K562 (cell line): Measurements from ENCODE around the gene SLC15A1.

ENCODE experiments used
- CREB1 ChIP-seq, 2 experiments: sonication (generic) in 1 of 2; formaldehyde crosslinking in 1 of 2; IDR thresholded peaks; 2 replicates each; pipeline versions ENCODE4 v1.6.1 to v1.8.0; 2012 to 2022; ENCODE audit warnings: inconsistent platforms in 1 of 2, mild to moderate bottlenecking in 1 of 2, missing genetic modification reagents in 1 of 2, moderate library complexity in 1 of 2
- E2F5 ChIP-seq: sonication (generic); formaldehyde crosslinking; IDR thresholded peaks from 2 replicates; pipeline ENCODE4 v1.8.0; 2022; ENCODE audit warnings: mild to moderate bottlenecking, missing genetic modification reagents
- FOS ChIP-seq: IDR thresholded peaks from 3 replicates; pipeline ENCODE4 v1.6.1; 2011; ENCODE audit not compliant: insufficient read length; ENCODE audit errors: extremely low read depth
- HMGXB4 ChIP-seq: sonication (generic); formaldehyde crosslinking; IDR thresholded peaks from 2 replicates; pipeline ENCODE4 v1.8.1; 2023; ENCODE audit warnings: mild to moderate bottlenecking, missing genetic modification reagents
- KAT7 ChIP-seq: sonication (generic); formaldehyde crosslinking; IDR thresholded peaks from 2 replicates; pipeline ENCODE4 v1.8.0; 2022; ENCODE audit warnings: missing genetic modification reagents, mild to moderate bottlenecking, borderline replicate concordance
- TBP ChIP-seq: optimal IDR thresholded peaks from 2 replicates; pipeline ENCODE3; 2011; ENCODE audit warnings: low read depth, low read length, improper control_type of control experiment
- TCF15 ChIP-seq: fragments of 250-450 bp; sonication (Bioruptor Pico); IDR thresholded peaks from 2 replicates; pipeline ENCODE4 v1.8.0; 2022; ENCODE audit warnings: moderate library complexity, mild to moderate bottlenecking, inconsistent platforms
- ZNF76 ChIP-seq: fragments of 250-450 bp; sonication (Bioruptor Pico); IDR thresholded peaks from 2 replicates; pipeline ENCODE4 v1.4.0; 2020; ENCODE audit warnings: mild to moderate bottlenecking, moderate library complexity, borderline replicate concordance

GRCh38 chr13:98691360-98691759, 61.1 kb downstream of the SLC15A1 start:
- TF ChIP-seq KAT7 (no peak), FOS (no peak), CREB1 (IDR thresholded peaks at IDR 0.05) (no peak), CREB1 (CRISPR knock-in tag; IDR thresholded peaks at IDR 0.05) (no peak), HMGXB4 (CRISPR knock-in tag) (no peak), TCF15 (CRISPR knock-in tag) (no peak), TBP (no peak), ZNF76 (CRISPR knock-in tag) (no peak), E2F5 (no peak)
